ENCODE results near the gene MED1.

- TF ChIP-seq, protein P1, sequence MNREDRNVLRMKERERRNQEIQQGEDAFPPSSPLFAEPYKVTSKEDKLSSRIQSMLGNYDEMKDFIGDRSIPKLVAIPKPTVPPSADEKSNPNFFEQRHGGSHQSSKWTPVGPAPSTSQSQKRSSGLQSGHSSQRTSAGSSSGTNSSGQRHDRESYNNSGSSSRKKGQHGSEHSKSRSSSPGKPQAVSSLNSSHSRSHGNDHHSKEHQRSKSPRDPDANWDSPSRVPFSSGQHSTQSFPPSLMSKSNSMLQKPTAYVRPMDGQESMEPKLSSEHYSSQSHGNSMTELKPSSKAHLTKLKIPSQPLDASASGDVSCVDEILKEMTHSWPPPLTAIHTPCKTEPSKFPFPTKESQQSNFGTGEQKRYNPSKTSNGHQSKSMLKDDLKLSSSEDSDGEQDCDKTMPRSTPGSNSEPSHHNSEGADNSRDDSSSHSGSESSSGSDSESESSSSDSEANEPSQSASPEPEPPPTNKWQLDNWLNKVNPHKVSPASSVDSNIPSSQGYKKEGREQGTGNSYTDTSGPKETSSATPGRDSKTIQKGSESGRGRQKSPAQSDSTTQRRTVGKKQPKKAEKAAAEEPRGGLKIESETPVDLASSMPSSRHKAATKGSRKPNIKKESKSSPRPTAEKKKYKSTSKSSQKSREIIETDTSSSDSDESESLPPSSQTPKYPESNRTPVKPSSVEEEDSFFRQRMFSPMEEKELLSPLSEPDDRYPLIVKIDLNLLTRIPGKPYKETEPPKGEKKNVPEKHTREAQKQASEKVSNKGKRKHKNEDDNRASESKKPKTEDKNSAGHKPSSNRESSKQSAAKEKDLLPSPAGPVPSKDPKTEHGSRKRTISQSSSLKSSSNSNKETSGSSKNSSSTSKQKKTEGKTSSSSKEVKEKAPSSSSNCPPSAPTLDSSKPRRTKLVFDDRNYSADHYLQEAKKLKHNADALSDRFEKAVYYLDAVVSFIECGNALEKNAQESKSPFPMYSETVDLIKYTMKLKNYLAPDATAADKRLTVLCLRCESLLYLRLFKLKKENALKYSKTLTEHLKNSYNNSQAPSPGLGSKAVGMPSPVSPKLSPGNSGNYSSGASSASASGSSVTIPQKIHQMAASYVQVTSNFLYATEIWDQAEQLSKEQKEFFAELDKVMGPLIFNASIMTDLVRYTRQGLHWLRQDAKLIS (CRISPR knock-in tag; IDR thresholded peaks at IDR 0.05; ENCODE audit: borderline replicate concordance) = no peak
- TF ChIP-seq CTCF (IDR thresholded peaks at IDR 0.05) (no peak), JUN (CRISPR knock-in tag; IDR thresholded peaks at IDR 0.05) (no peak)
These were observed 90.0 kb downstream of the MED1 start for GRCh38 chr17:39361064-39361463.
